CD4-positive, alpha-beta T cell (primary cell): ENCODE data around the gene DPH5. TPM values are rescaled to one million over a fixed set of nuclear protein-coding genes. Genes with fewer than 3 reads are reported as not detected.

Source experiments
- ATAC-seq: fragments of 200-7000 bp; cut with Tn5 transposase; one replicate; pipeline ENCODE4 v1.10.0; 2022; ENCODE audit warnings: mild to moderate bottlenecking; ENCODE audit not compliant: poor library complexity
- CTCF ChIA-PET: fragments of 350-600 bp; sonication (Branson Sonifier 250); formaldehyde crosslinking; loops from one replicate; lab custom pipeline; 2021; ENCODE audit warnings: antibody characterized with exemption, inconsistent platforms; lab: Charles Lee
- POLR2A ChIA-PET: fragments of 350-600 bp; sonication (Branson Sonifier 250); formaldehyde crosslinking; loops from one replicate; lab custom pipeline; 2021; ENCODE audit warnings: antibody characterized with exemption, inconsistent platforms; lab: Charles Lee
- DNase-seq, 14 experiments: peaks; one replicate each; pipeline ENCODE4 v3.0.0-alpha.2; 2013 to 2020; ENCODE audit warnings: mixed read lengths in 2 of 14
- H3K27ac ChIP-seq, 2 donors: one replicate each; pipeline versions ENCODE4 v1.5.1 to v1.7.0; 2013; ENCODE audit warnings: low read length in 2 of 2, low read depth in 1 of 2, mild to moderate bottlenecking in 1 of 2
- H3K27me3 ChIP-seq, 2 experiments: 1 replicate in 1 of 2; 2 replicates in 1 of 2; pipeline versions ENCODE4 v1.6.1 to v1.7.0; 2013; ENCODE audit warnings: low read length in 2 of 2, control low read depth in 1 of 2, mild to moderate bottlenecking in 1 of 2, moderate library complexity in 1 of 2; ENCODE audit not compliant: insufficient read depth in 2 of 2, control insufficient read depth in 1 of 2
- H3K36me3 ChIP-seq: one replicate; pipeline ENCODE4 v1.6.1; 2013; ENCODE audit warnings: low read length, control low read depth; ENCODE audit not compliant: insufficient read depth
- H3K4me1 ChIP-seq: one replicate; pipeline ENCODE4 v1.6.1; 2013; ENCODE audit warnings: low read length, control low read depth; ENCODE audit not compliant: insufficient read depth
- H3K4me3 ChIP-seq: one replicate; pipeline ENCODE4 v1.5.1; 2013; ENCODE audit warnings: mild to moderate bottlenecking, low read length, moderate library complexity
- H3K9me3 ChIP-seq, 2 experiments: 1 replicate in 1 of 2; 2 replicates in 1 of 2; pipeline versions ENCODE4 v1.6.1 to v1.7.0; 2013; ENCODE audit warnings: low read length in 2 of 2, mild to moderate bottlenecking in 2 of 2, control low read depth in 1 of 2, moderate library complexity in 1 of 2; ENCODE audit not compliant: control insufficient read depth in 1 of 2, insufficient read depth in 1 of 2
- H3K27ac Mint-ChIP-seq: one replicate; pipeline ENCODE4 v1.8.0; 2020; ENCODE audit warnings: mixed read lengths
- H3K27me3 Mint-ChIP-seq: one replicate; pipeline ENCODE4 v1.8.0; 2021; ENCODE audit warnings: mixed read lengths
- H3K36me3 Mint-ChIP-seq: one replicate; pipeline ENCODE4 v1.8.0; 2021; ENCODE audit warnings: low read depth, mixed read lengths
- H3K4me1 Mint-ChIP-seq: one replicate; pipeline ENCODE4 v1.8.0; 2021; ENCODE audit warnings: low read depth, mixed read lengths
- H3K4me3 Mint-ChIP-seq: one replicate; pipeline ENCODE4 v1.8.0; 2020; ENCODE audit warnings: mild to moderate bottlenecking, mixed read lengths
- H3K9me3 Mint-ChIP-seq: one replicate; pipeline ENCODE4 v1.8.0; 2020; ENCODE audit warnings: mixed read lengths
- CTCF ChIP-seq: fragments of 200-600 bp; IDR thresholded peaks from one replicate; pipeline ENCODE4 v1.8.0; 2022; ENCODE audit warnings: antibody characterized with exemption, mild to moderate bottlenecking
- intact Hi-C, 2 experiments: fragments of 100-400 bp; cut with DNase I in 1 of 2; cut with micrococcal nuclease in 1 of 2; formaldehyde crosslinking; loops; one replicate each; pipeline versions ENCODE4 v1.15.1 to v1.9.0; 2023 to 2025; cut with DNase I, micrococcal nuclease
- polyA plus RNA-seq, 2 donors: library from polyadenylated mRNA; unstranded; fragments of 120-200 nt; gene quantifications; one replicate each; pipeline ENCODE4 v1.2.1, GENCODE V29; 2013
- total RNA-seq, 174 experiments: library from RNA in 2 of 174; stranded (reverse) in 2 of 174; gene quantifications; one replicate each; pipeline ENCODE4 v1.2.3 and lab custom pipeline; 2021 to 2026

DPH5 gene
- total RNA-seq: 10 to 100 TPM; 31.3 to 35.4 TPM
- polyA plus RNA-seq (2013, experiment 1 of 2): 58.4 TPM
- 52.1 TPM for polyA plus RNA-seq (2013, experiment 2 of 2)
- 20.5 to 90.8 (median 49.1) reads per million in 172 experiments for total RNA-seq (lab: John Stamatoyannopoulos, UW)

GRCh38 chr1:101025657-101026429 is at the start of gene DPH5:
Gene DPH5, minus strand, starts transcription at chr1:101025784. Its CDS starts 341 bp downstream, at chr1:101025443.
- intact Hi-C loops: loop anchor here (1.0 to 5.0 kb wide), 8 partner anchors 51 to 261 kb away; partner anchors contain the start of gene S1PR1 (in 1 of the 2)
- peak; percentile 77 to 91 (median 84) for DNase-seq
- peak within 1 kb of the TSS; percentile 97 for H3K4me3 Mint-ChIP-seq
- Histone ChIP-seq H3K9me3 (no peaks in the 10 kb centered on the region), H3K27me3 (no peaks in the 10 kb centered on the region), H3K4me1 (peaks cover 19% of the 10 kb centered on the region), H3K4me3 (peak within 1 kb of the TSS; percentile 77), H3K27ac (peak within 1 kb of the TSS; percentile 63 to 75), H3K36me3 (peaks cover 17% of the 10 kb centered on the region)
- TF ChIP-seq CTCF: no peak
- POLR2A ChIA-PET: interaction anchor here (0.6 to 2.5 kb wide), 7 partner anchors 13 to 213 kb away, joined by 3 to 8 read pairs (median 3); no protein-coding TSS in a partner anchor
- peaks cover 72% of the 10 kb centered on the region for H3K36me3 Mint-ChIP-seq
- H3K27ac Mint-ChIP-seq: peak within 1 kb of the TSS; percentile 98
- CTCF ChIA-PET: interaction anchor here (1.3 to 3.9 kb wide), 3 partner anchors 111 to 263 kb away, joined by 3 to 11 read pairs (median 4); no protein-coding TSS in a partner anchor
- peak; percentile 94 for ATAC-seq
- peaks cover 91% of the 10 kb centered on the region for H3K4me1 Mint-ChIP-seq
- no peaks in the 10 kb centered on the region for H3K27me3 Mint-ChIP-seq
- no peaks in the 10 kb centered on the region for H3K9me3 Mint-ChIP-seq

- POLR2A ChIA-PET: no interaction called here
- DNase-seq: no peak
- no peak overlapping the region for H3K27ac ChIP-seq
Measured at GRCh38 chr1:101073836-101074235, 48.3 kb upstream of the DPH5 start.

More at GRCh38 chr1:101073836-101074235, 48.3 kb upstream of the DPH5 start:
- Mint-ChIP-seq H3K36me3 (peaks cover 31% of the 10 kb centered on the region), H3K27me3 (no peaks in the 10 kb centered on the region), H3K4me1 (peaks cover 36% of the 10 kb centered on the region), H3K27ac (no peak overlapping the region), H3K4me3 (no peak overlapping the region), H3K9me3 (peaks cover 2% of the 10 kb centered on the region)
- intact Hi-C loops: loop anchor here in 1 of 2 experiments (5.0 kb wide), 1 partner anchor 163 kb away; the partner anchor contains the start of gene S1PR1
- no peak for ATAC-seq
- no peaks in the 10 kb centered on the region for H3K27me3 ChIP-seq
- no peaks in the 10 kb centered on the region for H3K9me3 ChIP-seq
- peaks cover 5% of the 10 kb centered on the region for H3K4me1 ChIP-seq
- peaks cover 9% of the 10 kb centered on the region for H3K36me3 ChIP-seq
- TF ChIP-seq CTCF: no peak
- H3K4me3 ChIP-seq: no peak overlapping the region
- CTCF ChIA-PET: interaction anchor here (1.2 kb wide), 1 partner anchor 18 kb away, joined by 5 read pairs; no protein-coding TSS in a partner anchor
